ENCODE measurements around the gene SORCS3. TPM values are rescaled to one million over a fixed set of nuclear protein-coding genes. Genes with fewer than 3 reads are reported as not detected.

SORCS3 gene
- total RNA-seq, 1 experiment from 2014 or later = not detected

DNA sequence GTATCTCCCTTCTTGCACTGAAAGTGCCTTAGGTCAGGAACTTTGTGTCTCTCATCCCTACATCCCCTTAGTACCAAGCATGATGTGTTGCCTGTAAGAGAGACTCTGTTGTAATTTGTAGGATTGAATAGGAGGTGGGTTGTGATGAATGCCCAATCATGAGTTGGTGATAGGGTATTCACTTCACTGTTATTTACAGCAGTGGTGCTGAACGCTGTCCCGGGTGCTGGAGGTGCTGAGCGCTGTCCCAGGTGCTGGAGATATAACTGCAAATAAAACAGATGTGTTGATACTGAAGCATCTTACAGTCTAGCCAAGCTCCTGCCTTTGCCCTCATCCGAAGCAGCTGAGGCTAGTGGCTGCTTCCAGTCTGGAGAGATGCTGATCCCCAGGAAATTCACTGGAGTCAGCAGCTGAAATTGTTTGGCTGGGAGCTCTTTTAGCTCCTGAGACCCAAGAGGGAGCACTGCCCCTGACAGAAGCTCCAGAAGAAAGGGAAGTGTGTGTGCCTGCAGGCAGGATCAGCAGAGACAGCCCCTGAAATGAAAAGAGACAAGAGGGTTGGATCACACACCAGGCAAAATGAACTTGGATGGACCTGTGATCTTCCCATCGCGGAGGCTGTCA, 183.4 kb downstream of the SORCS3 start:
- Histone ChIP-seq H4K20me1 (ENCODE audit: insufficient read depth) (no peaks in the 10 kb centered on the region), H3F3A (ENCODE audit: insufficient read depth, low read depth) (no peaks in the 10 kb centered on the region), H3K9me3 (ENCODE audit: insufficient read depth, low read depth) (no peaks in the 10 kb centered on the region), H3K27me3 (ENCODE audit: insufficient read depth, low read depth) (no peaks in the 10 kb centered on the region), H3K4me3 (no peak overlapping the region), H3K79me2 (ENCODE audit: low read depth) (no peaks in the 10 kb centered on the region), H3K27ac (no peak overlapping the region), H3K36me3 (ENCODE audit: low read depth) (no peaks in the 10 kb centered on the region), H3K9me2 (ENCODE audit: insufficient read depth) (no peaks in the 10 kb centered on the region), H2AFZ (no peak overlapping the region), H3K4me2 (no peak overlapping the region), H3K4me1 (replicated peaks; ENCODE audit: insufficient read depth) (no peaks in the 10 kb centered on the region)
- ChIA-PET CTCF (no interaction called here), POLR2A (ENCODE audit: unreplicated experiment) (no interaction called here)
- TF ChIP-seq, protein P1, sequence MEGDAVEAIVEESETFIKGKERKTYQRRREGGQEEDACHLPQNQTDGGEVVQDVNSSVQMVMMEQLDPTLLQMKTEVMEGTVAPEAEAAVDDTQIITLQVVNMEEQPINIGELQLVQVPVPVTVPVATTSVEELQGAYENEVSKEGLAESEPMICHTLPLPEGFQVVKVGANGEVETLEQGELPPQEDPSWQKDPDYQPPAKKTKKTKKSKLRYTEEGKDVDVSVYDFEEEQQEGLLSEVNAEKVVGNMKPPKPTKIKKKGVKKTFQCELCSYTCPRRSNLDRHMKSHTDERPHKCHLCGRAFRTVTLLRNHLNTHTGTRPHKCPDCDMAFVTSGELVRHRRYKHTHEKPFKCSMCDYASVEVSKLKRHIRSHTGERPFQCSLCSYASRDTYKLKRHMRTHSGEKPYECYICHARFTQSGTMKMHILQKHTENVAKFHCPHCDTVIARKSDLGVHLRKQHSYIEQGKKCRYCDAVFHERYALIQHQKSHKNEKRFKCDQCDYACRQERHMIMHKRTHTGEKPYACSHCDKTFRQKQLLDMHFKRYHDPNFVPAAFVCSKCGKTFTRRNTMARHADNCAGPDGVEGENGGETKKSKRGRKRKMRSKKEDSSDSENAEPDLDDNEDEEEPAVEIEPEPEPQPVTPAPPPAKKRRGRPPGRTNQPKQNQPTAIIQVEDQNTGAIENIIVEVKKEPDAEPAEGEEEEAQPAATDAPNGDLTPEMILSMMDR (conservative IDR thresholded peaks at IDR 0.05) = no peak
- TF ChIP-seq EZH2 (IDR thresholded peaks at IDR 0.05; ENCODE audit: low read depth) = no peak
- BruUV-seq (replicated peaks) = no TSS peak
- intact Hi-C loops (cut with micrococcal nuclease; ENCODE audit: unreplicated experiment) = no loop called here
- DNase-seq = peak in 1 of 2 experiments; percentile 7

DNA sequence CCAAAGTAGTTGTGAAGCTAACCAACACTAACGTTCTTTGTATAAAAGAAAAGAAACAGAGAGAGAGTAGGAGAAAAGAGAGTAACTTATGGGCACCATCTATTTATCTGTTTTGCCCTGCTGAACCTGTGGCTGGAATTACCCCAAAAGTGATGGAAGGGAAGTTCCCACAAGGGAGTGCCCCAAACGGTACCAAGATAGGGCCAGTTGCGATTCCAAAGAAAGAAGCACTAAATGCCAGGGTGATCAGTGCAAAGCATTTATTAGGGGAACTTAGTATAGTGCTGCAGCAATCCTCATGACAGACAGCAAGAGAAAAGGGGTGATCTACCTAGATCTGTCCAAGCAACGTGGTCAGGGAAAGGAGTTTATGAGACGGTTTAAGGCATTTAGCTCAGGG, 190.2 kb downstream of the SORCS3 start:
- Histone ChIP-seq H3K79me2 (ENCODE audit: low read depth) (no peaks in the 10 kb centered on the region), H3K27ac (no peak overlapping the region), H3K9me2 (ENCODE audit: insufficient read depth) (no peaks in the 10 kb centered on the region), H3K27me3 (ENCODE audit: insufficient read depth, low read depth) (no peaks in the 10 kb centered on the region), H2AFZ (no peak overlapping the region), H4K20me1 (ENCODE audit: insufficient read depth) (no peaks in the 10 kb centered on the region), H3K4me3 (no peak overlapping the region), H3F3A (ENCODE audit: insufficient read depth, low read depth) (no peaks in the 10 kb centered on the region), H3K9me3 (ENCODE audit: insufficient read depth, low read depth) (no peaks in the 10 kb centered on the region), H3K4me1 (replicated peaks; ENCODE audit: insufficient read depth) (no peaks in the 10 kb centered on the region), H3K4me2 (no peak overlapping the region), H3K36me3 (ENCODE audit: low read depth) (no peaks in the 10 kb centered on the region)
- POLR2A ChIA-PET (ENCODE audit: unreplicated experiment) = no interaction called here
- CTCF ChIA-PET = no interaction called here
- TF ChIP-seq EZH2 (IDR thresholded peaks at IDR 0.05; ENCODE audit: low read depth) = no peak
- TF ChIP-seq, protein P1 (conservative IDR thresholded peaks at IDR 0.05) = no peak
- no TSS peak for BruUV-seq (replicated peaks)
- intact Hi-C loops (cut with micrococcal nuclease; ENCODE audit: unreplicated experiment) = no loop called here
- no peak for DNase-seq

DNA sequence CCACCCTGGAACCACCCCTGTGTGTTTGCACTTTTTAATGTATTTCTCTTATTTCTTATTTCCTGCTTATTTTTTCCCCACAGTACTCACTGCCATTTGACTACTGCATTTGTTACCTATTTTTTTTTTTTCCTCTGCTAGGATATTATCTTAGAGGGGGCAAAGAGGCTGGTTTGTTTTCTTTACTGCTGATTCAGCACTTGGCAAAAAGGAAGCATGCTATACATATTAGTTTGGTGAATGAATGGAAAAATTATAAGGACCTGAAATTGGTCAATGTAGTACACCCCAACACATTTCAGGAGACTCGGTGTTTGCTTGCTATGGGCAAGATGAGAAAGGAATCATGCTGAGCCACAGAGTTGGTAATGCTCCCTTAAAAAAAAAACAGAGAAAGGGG, 193.5 kb downstream of the SORCS3 start:
- Histone ChIP-seq H3K27ac (no peak overlapping the region), H3K27me3 (ENCODE audit: insufficient read depth, low read depth) (no peaks in the 10 kb centered on the region), H3K4me1 (replicated peaks; ENCODE audit: insufficient read depth) (no peaks in the 10 kb centered on the region), H3K36me3 (ENCODE audit: low read depth) (no peaks in the 10 kb centered on the region), H3K79me2 (ENCODE audit: low read depth) (no peaks in the 10 kb centered on the region), H3F3A (ENCODE audit: insufficient read depth, low read depth) (no peaks in the 10 kb centered on the region), H3K9me2 (ENCODE audit: insufficient read depth) (no peaks in the 10 kb centered on the region), H3K9me3 (ENCODE audit: insufficient read depth, low read depth) (no peaks in the 10 kb centered on the region), H2AFZ (no peak overlapping the region), H4K20me1 (ENCODE audit: insufficient read depth) (no peaks in the 10 kb centered on the region), H3K4me2 (no peak overlapping the region), H3K4me3 (no peak overlapping the region)
- ChIA-PET POLR2A (ENCODE audit: unreplicated experiment) (no interaction called here), CTCF (no interaction called here)
- DNase-seq = no peak
- BruUV-seq (replicated peaks) = no TSS peak
- intact Hi-C loops (cut with micrococcal nuclease; ENCODE audit: unreplicated experiment) = no loop called here
- no peak for TF ChIP-seq EZH2 (IDR thresholded peaks at IDR 0.05; ENCODE audit: low read depth)
- TF ChIP-seq, protein P1 (conservative IDR thresholded peaks at IDR 0.05) = no peak
